Peyer's patch (tissue), 4 donors: ENCODE data around the gene STOML1. TPM values are rescaled to one million over a fixed set of nuclear protein-coding genes. Genes with fewer than 3 reads are reported as not detected.
A peak's percentile ranks its signal among the peaks of the same experiment; 100 is the strongest.

ENCODE experiments used
- DNase-seq, 3 donors: peaks; one replicate each; pipeline ENCODE4 v3.0.0-alpha.2; 2017 to 2019
- H3K27ac ChIP-seq, 4 donors: fragments of 200-600 bp; sonication (generic); one replicate each; pipeline ENCODE4 v1.5.1; 2016 to 2019
- H3K27me3 ChIP-seq, 2 donors: fragments of 200-600 bp; sonication (generic); one replicate each; pipeline ENCODE4 v1.5.1; 2019
- H3K36me3 ChIP-seq, 3 donors: fragments of 200-600 bp; sonication (generic); one replicate each; pipeline ENCODE4 v1.5.1; 2016 to 2019
- H3K4me1 ChIP-seq, 4 donors: fragments of 200-600 bp; sonication (generic); one replicate each; pipeline ENCODE4 v1.5.1; 2016 to 2019
- H3K4me3 ChIP-seq, 4 donors: fragments of 200-600 bp; sonication (generic); 1 replicate in 3 of 4; 2 replicates in 1 of 4; pipeline ENCODE4 v1.5.1; 2016 to 2019; ENCODE audit warnings: mild to moderate bottlenecking in 1 of 4
- H3K9me3 ChIP-seq, 4 donors: fragments of 200-600 bp; sonication (generic); one replicate each; pipeline ENCODE4 v1.5.1; 2016 to 2019; ENCODE audit warnings: mild to moderate bottlenecking in 1 of 4
- CTCF ChIP-seq, 6 experiments: fragments of 450-650 bp in 4 of 6; fragments of 200-600 bp in 2 of 6; sonication (generic) in 1 of 6; IDR thresholded peaks; one replicate each; pipeline ENCODE4 v1.5.1; 2017 to 2019; ENCODE audit warnings: antibody characterized with exemption in 6 of 6, mild to moderate bottlenecking in 3 of 6, moderate library complexity in 1 of 6
- POLR2A ChIP-seq, 2 donors: fragments of 450-650 bp; IDR thresholded peaks; one replicate each; pipeline ENCODE4 v1.5.1; 2017; ENCODE audit warnings: antibody characterized with exemption in 2 of 2, mild to moderate bottlenecking in 2 of 2, moderate library complexity in 2 of 2
- total RNA-seq, 4 donors: library from RNA; depleted of rRNA; stranded (reverse); fragments of >200 nt; gene quantifications; one replicate each; pipeline ENCODE4 v1.1.0, GENCODE V29; 2016

The STOML1 gene
- total RNA-seq, 4 donors from 2014 or later = 10.9 to 24.5 (median 13.5) TPM; not detected in 1

GRCh38 chr15:73930790-73931281 is 61.3 kb downstream of the STOML1 start:
- TF ChIP-seq CTCF (IDR thresholded peaks at IDR 0.05) = no peak
- TF ChIP-seq POLR2A (IDR thresholded peaks at IDR 0.05) = no peak
- Histone ChIP-seq H3K4me3 (no peak overlapping the region), H3K36me3 (no peaks in the 10 kb centered on the region), H3K4me1 (peaks cover 0 to 38% (median 9%) of the 10 kb centered on the region in 4 donors), H3K27ac (peak overlapping the region in 2 of 4 donors; percentile 12 to 24), H3K27me3 (no peaks in the 10 kb centered on the region), H3K9me3 (peaks cover 0 to 3% (median 0%) of the 10 kb centered on the region in 4 donors)
- peak in 1 of 3 donors; percentile 43 for DNase-seq

GRCh38 chr15:73930371-73930770 is 61.7 kb downstream of the STOML1 start:
- peak overlapping the region in 3 of 4 donors; percentile 1 to 24 (median 12) for H3K27ac ChIP-seq

GRCh38 chr15:73928971-73929627 is 63.0 kb downstream of the STOML1 start:
- Histone ChIP-seq H3K36me3 (no peaks in the 10 kb centered on the region), H3K4me3 (no peak overlapping the region), H3K27ac (no peak overlapping the region), H3K4me1 (peaks cover 0 to 51% (median 9%) of the 10 kb centered on the region in 4 donors), H3K27me3 (no peaks in the 10 kb centered on the region), H3K9me3 (peaks cover 0 to 3% (median 0%) of the 10 kb centered on the region in 4 donors)
- peak in 1 of 3 donors; percentile 30 for DNase-seq
- TF ChIP-seq CTCF (IDR thresholded peaks at IDR 0.05) (no peak), POLR2A (IDR thresholded peaks at IDR 0.05) (no peak)

More at GRCh38 chr15:73930371-73930770, 61.7 kb downstream of the STOML1 start:
- Histone ChIP-seq H3K4me1 (peaks cover 0 to 40% (median 9%) of the 10 kb centered on the region in 4 donors), H3K36me3 (no peaks in the 10 kb centered on the region), H3K27me3 (no peaks in the 10 kb centered on the region), H3K9me3 (peaks cover 0 to 3% (median 0%) of the 10 kb centered on the region in 4 donors), H3K4me3 (no peak overlapping the region)
- TF ChIP-seq POLR2A (IDR thresholded peaks at IDR 0.05) (no peak), CTCF (IDR thresholded peaks at IDR 0.05) (no peak)
- peak in 1 of 3 donors; percentile 48 for DNase-seq

Other genes starting within 250 kb of the STOML1 start
- gene INSYN1, start 238.9 kb downstream of the STOML1 start, total RNA-seq = 1 to 10 TPM in 2 of 4 donors, under 1 TPM in 1, not detected in 1; 0.13 to 3.3 (median 2.2) TPM
- not detected for gene TBC1D21, start 118.7 kb downstream of the STOML1 start, total RNA-seq
- gene LOXL1, start 65.8 kb downstream of the STOML1 start, total RNA-seq = 1 to 10 TPM; 1.8 to 8.3 (median 5.4) TPM
- 100 to 1,000 TPM in 1 of 4 donors, 10 to 100 TPM in 3; 52.4 to 116 (median 82.9) TPM for gene PML, start 2.4 kb upstream of the STOML1 start, total RNA-seq
- gene GOLGA6A, start 90.3 kb upstream of the STOML1 start, total RNA-seq = under 1 TPM in 1 of 4 donors, not detected in 3; 0.38 TPM
- gene ISLR2, start 138.3 kb upstream of the STOML1 start, total RNA-seq = under 1 TPM in 3 of 4 donors, not detected in 1; 0.66 to 0.94 (median 0.70) TPM
- 10 to 100 TPM in 3 of 4 donors, 1 to 10 TPM in 1; 6.3 to 22.8 (median 17.5) TPM for gene ISLR, start 181.4 kb upstream of the STOML1 start, total RNA-seq
- gene STRA6, start 210.5 kb upstream of the STOML1 start, total RNA-seq = under 1 TPM in 1 of 4 donors, not detected in 3; 0.83 TPM
- gene CCDC33, start 244.0 kb upstream of the STOML1 start, total RNA-seq = under 1 TPM in 1 of 4 donors, not detected in 3; 0.40 TPM